CD4-positive, alpha-beta T cell treated with Interferon alpha-2 for 1 hour (primary cell): ENCODE data around the gene MT3.

Source experiments
- DNase-seq, 2 donors: peaks; one replicate each; pipeline ENCODE4 v3.0.0-alpha.2; 2020 to 2022

Gene MT3

DNA sequence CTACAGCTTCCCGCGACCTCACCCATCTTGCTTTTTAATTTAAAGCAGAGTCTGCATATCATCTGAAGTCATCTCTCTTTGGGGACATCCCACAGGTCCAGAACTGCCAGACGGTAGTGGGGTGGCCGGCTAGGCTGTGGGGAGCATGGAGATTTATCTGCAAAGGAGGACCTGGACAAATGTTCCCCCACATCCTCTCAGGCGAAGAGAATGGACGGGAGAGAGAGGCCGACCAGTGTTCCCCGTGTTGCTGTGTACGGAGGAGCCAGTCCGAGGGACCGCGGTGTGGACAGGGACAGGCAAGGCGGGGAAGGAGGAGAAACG, 42.5 kb downstream of the MT3 start:
- DNase-seq, result no peak

GRCh38 chr16:56632156-56632847, 43.0 kb downstream of the MT3 start, which contains the start of gene MT1M:
MT1M (plus strand) TSS chr16:56632659; CDS start chr16:56632732, 73 bp downstream.
- no peak for DNase-seq

- DNase-seq, result no peak
Measured at GRCh38 chr16:56632848-56633365, 43.6 kb downstream of the MT3 start.

- DNase-seq, result no peak
Measured at GRCh38 chr16:56633535-56633934, 44.2 kb downstream of the MT3 start.

DNA sequence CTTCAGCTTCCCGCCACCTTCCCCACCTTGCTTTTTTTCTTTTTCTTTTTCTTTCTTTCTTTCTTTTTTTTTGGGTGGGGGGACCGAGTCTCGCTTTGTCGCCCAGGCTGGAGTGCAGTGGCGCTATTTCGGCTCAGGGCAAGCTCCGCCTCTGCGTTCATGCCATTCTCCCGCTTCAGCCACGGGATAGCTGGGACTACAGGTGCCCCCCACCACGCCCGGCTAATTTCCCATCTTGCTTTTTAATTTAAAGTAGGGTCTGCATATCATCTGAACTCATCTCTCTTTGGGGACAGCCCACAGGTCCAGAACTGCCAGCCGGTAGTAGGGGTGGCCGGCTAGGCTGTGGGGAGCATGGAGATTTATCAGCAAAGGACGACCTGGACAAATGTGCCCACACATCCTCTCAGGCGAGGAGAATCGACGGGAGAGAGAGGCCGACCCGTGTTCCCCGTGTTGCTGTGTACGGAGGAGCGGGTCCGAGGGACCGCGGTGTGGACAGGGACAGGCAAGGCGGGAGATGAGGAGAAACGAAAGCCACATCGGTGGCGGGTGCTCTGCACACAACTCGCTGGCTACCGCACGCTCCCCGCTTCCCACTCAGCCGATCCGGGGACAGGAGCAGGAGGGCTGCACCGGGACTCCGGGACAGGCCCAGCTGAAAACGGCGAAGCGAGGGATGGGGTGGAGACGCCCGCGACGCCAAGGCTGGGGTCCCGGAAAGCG, 45.5 kb downstream of the MT3 start:
- no peak for DNase-seq

DNA sequence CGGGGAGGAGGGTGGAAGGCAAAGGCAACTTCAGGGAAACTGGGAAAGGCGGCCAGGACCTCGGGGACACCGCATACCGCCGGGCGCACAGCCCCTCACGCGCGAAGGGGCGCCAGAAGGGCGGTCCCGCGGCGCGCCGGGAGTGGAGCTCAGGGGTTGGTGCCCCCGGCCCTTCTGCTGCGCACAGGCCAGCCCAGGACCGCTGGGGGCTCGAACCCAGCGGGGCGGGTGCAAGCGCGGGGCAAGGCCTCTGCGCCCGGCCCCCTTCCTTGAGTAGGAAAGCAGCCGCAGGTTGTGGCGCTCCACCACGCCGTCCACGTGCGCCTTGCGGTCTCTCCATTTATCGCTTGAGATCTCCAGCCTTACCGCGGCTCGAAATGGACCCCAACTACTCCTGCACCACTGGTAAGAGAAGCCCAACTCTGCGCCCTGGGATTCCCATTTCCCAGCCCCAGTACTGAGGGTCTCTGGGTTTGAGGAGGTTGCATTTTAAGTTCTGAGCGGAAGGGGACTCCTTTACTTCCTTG, 46.2 kb downstream of the MT3 start:
- DNase-seq, result no peak

- DNase-seq, result no peak
Measured at GRCh38 chr16:56636616-56637413, 47.5 kb downstream of the MT3 start.

DNA sequence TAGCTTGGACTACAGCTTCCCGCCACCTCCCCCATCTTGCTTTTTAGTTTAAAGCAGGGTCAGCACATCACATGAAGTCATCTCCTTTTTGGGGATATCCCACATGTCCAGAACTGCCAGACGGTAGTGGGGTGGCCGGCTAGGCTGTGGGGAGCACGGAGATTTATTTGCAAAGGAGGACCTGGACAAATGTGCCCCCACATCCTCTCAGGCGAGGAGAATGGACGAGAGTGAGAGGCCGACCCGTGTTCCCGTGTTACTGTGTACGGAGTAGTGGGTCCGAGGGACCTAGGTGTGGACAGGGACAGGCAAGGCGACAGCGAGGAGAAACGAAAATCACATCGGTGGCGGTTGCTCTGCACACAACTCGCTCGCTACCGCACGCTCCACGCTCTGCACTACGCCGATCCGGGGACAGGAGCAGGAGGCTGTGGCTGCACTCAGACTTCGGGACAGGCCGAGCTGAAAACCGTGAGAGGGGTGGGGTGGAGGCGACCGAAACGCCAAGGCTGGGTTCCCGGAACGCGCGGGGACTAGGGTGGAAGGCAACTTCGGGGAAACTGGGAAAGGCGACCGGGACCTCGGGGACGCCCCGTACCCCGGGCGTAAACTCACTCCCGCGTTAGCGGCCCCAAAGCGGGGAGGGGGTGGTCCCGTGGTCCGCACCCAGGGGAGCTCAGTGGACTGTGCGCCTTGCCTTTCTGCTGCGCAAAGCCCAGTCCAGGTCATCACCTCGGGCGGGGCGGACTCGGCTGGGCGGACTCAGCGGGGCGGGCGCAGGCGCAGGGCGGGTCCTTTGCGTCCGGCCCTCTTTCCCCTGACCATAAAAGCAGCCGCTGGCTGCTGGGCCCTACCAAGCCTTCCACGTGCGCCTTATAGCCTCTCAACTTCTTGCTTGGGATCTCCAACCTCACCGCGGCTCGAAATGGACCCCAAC, 48.8 kb downstream of the MT3 start, which contains the start of gene MT1A:
TSS of gene MT1A (plus strand) at position 853 of the 937 bp plus-strand sequence. CDS start at position 926, 73 bp downstream.
- no peak for DNase-seq

DNA sequence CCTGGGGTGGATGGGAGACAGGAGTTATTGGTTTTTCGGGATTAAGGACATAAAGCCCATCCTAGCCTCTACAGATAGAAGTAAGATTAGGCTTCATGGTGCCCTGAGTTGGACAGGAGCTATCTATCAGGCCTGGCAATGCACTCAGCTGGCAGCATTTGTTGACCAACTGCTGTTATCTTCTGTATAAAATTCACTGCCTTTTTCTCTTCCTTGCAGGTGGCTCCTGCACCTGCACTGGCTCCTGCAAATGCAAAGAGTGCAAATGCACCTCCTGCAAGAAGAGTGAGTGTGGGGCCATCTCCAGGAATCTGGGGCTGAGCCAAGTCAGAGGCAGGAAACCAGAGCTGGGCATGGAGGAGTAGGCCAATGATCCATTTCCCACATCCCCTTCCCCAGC, 49.7 kb downstream of the MT3 start:
- no peak for DNase-seq

DNA sequence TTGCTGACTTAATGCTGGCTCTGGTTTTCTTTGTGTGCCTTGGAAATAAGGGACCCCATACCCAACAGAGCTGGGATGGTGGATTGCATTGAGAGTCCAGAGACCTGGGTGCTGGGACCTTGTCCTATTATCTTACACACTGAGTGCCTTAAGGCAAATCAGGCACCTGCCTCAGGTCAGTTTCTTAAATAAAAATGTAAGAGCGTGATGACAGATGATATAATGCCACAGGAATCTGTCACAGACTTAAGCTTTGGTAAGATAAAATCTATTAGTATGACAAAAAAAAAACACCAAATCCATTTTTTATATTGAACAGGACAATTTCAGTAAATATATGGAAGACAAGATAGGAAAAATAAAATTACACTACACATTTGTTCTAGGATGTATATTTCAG, 50.7 kb downstream of the MT3 start:
- no peak for DNase-seq
